ENCODE measurements around the gene LARP4B.

The LARP4B gene

DNA sequence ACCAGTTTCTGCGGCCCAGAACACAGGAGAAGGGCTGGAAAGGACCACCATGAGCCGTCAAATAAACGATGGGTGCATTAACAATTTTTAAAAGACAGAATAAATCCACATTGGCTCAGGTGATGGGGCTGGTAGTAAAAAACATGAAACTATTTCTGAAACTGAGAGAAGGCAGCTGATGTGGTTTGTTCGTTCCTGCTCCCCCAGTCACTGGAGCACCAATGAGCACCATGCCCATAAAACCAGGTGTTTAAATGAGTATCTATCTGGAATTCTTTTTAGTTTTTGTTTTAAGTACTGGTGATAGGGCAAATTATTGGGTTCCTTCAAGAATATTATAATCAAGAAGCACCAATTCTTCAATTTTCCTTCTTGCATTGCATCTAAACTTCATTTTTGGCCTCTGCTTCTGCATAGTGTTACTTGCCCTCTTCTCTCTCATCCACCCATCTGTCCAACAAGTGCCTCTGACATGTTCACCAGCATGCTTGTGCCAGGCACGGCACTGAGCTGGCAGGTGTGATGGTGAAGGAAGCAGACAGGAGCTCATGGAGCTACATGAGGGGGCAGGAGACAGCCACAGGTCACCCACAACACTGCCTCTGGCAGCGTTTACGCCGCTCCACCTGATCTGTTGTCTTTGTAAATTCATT, 65.5 kb downstream of the LARP4B start:
- DNase-seq: no peak

DNA sequence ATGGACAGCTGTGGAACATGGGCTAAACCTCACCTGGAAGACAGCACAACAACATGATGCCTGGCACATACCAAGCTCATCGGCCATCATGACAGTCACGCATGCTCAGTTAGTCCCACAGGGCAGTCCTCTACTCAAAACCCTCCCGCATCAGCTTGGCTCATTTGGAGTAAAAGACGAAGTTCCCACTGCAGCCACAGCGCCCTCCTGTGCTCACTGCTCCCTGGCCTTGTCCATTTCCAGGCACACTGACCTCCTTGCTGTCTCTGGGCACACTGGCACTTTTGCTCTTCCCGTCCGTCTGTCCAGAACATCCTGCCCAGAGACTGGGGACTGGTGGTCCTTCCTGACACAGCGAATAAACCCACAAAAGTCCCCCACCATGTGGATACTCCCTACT, 66.2 kb downstream of the LARP4B start:
- DNase-seq: no peak

GRCh38 chr10:860519-860918, 71.0 kb downstream of the LARP4B start:
- no peak for DNase-seq

DNA sequence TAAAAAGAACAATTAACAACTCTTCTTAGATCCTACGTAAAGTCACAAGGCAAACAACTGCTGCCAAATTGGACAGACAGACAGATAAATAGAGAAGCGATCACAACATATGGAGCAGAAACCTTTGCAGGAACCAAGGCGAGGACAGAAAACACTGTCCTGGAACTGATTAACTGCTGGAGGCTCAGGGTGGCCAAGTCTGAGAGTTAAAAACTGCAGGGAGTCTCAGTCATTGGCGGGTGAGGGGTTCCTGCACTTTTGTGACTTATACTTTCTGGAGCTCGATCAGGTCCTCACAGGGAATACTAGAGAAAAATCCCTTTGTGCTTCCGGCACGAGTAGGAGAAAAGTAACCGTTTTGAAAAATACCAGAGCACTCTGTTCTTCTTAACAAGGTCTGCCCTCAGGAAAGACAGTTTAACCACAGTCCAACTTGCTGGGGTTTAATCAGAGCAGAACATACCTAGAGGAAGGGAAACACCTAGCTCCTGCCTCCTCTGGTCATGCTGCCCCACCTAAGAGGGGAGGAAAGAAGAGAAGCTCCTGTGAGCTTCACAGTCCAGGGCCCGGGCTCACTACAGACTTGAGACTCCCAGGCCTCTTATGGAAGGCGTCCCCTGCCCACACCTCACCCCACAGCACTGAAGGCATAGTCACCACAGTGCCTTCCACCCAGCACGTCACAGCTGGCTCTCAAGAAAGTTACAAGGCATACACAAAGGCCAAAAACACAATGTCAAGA, 74.9 kb downstream of the LARP4B start:
- no peak for DNase-seq

GRCh38 chr10:855671-856070, 75.8 kb downstream of the LARP4B start:
- DNase-seq: no peak

DNA sequence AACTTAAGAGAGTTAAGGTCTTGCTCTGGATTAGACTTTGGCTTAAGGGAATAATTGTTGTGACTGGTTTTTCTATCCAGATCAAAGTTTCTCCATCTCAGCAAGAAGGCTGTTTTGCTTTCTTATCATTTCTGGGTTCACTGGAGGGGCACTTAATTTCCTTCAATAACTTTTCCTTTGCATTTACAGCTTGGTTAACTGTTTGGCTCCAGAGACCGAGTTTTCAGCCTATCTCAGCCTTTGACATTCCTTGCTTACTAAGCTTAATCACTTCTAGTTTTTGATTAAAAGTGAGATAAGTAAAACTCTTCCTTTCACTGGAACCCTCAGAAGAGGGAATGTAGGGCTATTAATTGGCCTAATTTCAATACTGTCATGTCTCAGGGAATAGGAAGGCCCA, 76.4 kb downstream of the LARP4B start:
- DNase-seq: no peak

DNA sequence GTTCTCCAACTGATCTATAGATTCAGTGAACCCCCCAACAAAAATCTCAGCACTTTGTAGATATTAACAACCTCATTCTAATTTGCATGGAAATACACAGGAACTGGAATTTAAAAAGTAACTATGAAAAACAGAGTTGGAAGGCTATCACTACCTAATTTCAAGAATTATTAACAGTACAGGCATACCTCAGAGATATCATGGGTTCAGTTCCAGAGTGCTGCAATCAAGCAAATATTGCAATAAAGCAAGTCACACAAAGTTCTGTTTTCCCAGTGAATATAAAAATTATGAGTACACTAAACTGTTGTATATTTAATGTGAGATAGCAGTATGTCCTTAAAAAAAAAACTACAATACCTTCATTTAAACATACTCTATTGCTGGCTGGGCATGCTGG, 78.5 kb downstream of the LARP4B start:
- no peak for DNase-seq

GRCh38 chr10:852386-852785, 79.1 kb downstream of the LARP4B start:
- no peak for DNase-seq

DNA sequence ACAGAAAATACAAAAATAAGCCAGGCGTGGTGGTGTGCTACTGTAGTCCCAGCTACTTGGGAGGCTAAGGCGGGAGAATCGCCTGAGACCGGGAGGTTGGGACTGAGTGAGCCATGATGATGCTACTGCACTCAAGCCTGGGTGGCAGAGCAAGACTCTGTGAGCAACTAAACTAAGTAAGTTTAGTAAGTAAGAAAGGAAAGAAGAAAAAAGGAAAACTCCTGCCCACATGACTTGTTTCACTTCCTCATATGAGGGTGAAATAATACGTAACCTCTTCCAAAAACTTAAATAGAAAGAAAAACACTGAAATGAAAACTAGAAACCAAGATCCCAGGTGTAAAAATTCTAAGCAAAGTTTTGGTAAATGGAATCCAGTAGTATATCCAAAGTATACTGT, 79.6 kb downstream of the LARP4B start:
- peak; percentile 72 for DNase-seq

DNA sequence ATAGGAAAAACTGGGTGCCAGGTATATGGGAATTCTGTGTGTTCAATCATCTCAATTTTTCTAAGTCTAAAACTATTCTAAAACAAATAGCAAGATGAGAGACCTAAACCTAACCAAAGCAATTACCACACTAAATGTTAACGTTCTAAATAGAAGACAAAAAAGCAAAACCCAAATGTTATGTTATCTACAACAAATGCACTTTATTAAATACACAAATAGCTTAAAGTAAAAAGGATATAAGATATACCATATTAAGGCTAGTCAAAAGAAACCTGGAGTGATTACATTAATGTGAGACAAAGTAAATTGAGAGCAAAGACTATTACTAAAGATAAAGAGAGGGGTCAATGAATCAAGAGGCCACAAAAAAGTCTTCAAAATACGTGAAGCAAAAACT, 81.4 kb downstream of the LARP4B start:
- DNase-seq: no peak

GRCh38 chr10:847868-848267, 83.6 kb downstream of the LARP4B start:
- no peak for DNase-seq

GRCh38 chr10:846126-846685, 85.3 kb downstream of the LARP4B start:
- DNase-seq: no peak

GRCh38 chr10:845526-845925, 86.0 kb downstream of the LARP4B start:
- no peak for DNase-seq

DNA sequence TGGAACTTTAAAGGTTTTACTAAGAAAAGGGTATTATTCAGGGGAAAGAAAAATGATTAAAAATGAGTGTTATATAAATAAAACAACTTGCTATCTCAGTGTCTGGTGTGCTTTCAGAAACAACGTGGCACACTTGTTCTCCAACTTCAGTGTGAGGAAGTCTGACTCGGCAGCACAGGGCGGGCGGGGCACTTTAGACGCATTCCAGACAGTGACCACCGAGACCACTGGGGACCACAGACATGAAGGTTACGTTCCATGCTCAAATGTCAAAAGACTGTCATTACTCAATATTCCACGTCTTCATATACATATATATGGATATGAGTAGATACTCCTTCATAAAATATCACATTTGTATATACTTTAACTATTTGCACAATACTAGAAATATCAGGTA, 87.0 kb downstream of the LARP4B start:
- DNase-seq: peak; percentile 10

GRCh38 chr10:843703-844102, 87.8 kb downstream of the LARP4B start:
- no peak for DNase-seq

GRCh38 chr10:842795-843194, 88.7 kb downstream of the LARP4B start:
- no peak for DNase-seq

GRCh38 chr10:841535-841934, 90.0 kb downstream of the LARP4B start:
- DNase-seq: no peak

GRCh38 chr10:839550-840205, 91.8 kb downstream of the LARP4B start:
- DNase-seq: no peak

GRCh38 chr10:836782-837181, 94.7 kb downstream of the LARP4B start:
- no peak for DNase-seq

GRCh38 chr10:834493-834892, 97.0 kb downstream of the LARP4B start:
- no peak for DNase-seq

- no peak for DNase-seq
Observed at GRCh38 chr10:829241-829640, 102.3 kb downstream of the LARP4B start.

DNA sequence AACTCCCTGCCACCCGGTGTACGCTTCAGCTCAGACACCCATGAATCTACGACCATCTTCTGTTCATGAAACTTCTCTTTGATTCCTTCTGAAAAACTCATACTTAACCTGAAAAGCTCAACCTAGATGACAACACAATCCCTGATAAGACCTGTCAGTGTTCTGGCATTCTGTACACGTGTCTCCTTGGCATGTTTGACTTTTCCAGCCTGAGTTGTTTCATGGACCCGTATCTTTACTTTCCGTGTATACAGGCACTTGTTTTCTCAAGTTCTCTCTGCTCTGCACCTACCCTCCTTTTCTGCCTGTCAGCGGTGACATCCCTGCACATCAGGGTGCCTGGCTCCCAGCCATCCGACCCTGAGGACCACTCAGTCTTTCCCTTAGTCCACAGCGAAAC, 103.3 kb downstream of the LARP4B start:
- no peak for DNase-seq

DNA sequence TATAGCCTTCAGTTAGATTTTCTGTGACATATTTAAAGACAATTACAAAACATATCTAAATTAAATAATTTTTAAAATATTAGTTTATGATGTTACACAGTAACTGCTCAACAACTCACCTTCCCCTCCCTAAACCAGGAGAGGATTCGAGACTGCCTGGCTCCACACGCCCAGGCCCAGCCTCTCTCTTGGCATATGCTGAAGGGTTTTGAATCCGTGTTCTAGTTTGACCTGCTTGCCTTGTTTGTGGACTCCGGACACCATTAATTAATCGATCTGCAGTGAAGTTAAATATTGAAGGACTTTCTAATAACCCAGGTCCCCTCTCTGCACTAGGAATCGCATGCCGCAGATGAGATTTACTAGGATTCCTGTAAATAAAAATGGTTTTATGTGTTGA, 106.6 kb downstream of the LARP4B start:
- no peak for DNase-seq

DNA sequence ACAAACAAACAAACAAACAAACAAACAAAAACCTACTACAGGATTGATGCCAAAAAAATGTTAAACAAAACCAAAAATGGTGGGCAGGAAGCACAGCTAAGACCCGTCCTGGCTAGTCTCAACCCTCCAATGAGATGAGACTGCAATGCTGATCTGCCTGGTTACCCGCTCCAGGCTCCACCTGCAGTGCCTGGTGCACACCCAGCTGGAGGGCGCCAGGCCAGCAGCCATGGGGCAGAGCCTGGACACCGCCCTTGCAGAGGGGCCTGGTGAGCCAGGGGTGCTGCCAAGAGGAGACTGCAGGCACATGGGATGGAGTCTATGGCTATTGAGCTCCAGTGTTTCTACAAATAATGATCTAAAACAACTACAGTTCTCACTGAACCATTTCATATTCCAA, 107.0 kb downstream of the LARP4B start:
- DNase-seq: no peak
